Peyer's patch (tissue), 4 donors: ENCODE measurements around the gene RGN.

Source experiments
- CTCF ChIP-seq, 6 experiments: fragments of 450-650 bp in 4 of 6; fragments of 200-600 bp in 2 of 6; sonication (generic) in 1 of 6; IDR thresholded peaks; one replicate each; pipeline ENCODE4 v1.5.1; 2017 to 2019; ENCODE audit warnings: antibody characterized with exemption in 6 of 6, mild to moderate bottlenecking in 3 of 6, moderate library complexity in 1 of 6
- POLR2A ChIP-seq, 2 donors: fragments of 450-650 bp; IDR thresholded peaks; one replicate each; pipeline ENCODE4 v1.5.1; 2017; ENCODE audit warnings: antibody characterized with exemption in 2 of 2, mild to moderate bottlenecking in 2 of 2, moderate library complexity in 2 of 2

GRCh38 chrX:47133493-47133892, 55.2 kb downstream of the RGN start:
- TF ChIP-seq CTCF (IDR thresholded peaks at IDR 0.05), result no peak
- TF ChIP-seq POLR2A (IDR thresholded peaks at IDR 0.05), result no peak
